Middle frontal gyrus (tissue), 1 donor: Measurements from ENCODE around the gene ATAD5.

Experiments used
- DNase-seq: peaks from one replicate; pipeline ENCODE4 v3.0.0-alpha.2; 2015; ENCODE audit warnings: low spot score; ENCODE audit errors: extremely low spot score

Gene ATAD5

GRCh38 chr17:30939051-30939689, 107.4 kb downstream of the ATAD5 start:
- no peak for DNase-seq

- no peak for DNase-seq
These were observed 110.7 kb downstream of the ATAD5 start for GRCh38 chr17:30942308-30943079.
